Stimulated activated CD4-positive, alpha-beta T cell treated with anti-CD3 and anti-CD28 coated beads, Interleukin-1b, Interleukin-23, amount 100 ng/mL, for 4 hours (primary cell): Measurements from ENCODE around the gene MUC5B.
"Not testable (repeated sequence)": the region's sequence is repeated elsewhere in the genome, so short reads cannot be mapped to it uniquely, and the experiment has no call there.

Experiments used
- DNase-seq, 2 donors: peaks; one replicate each; pipeline ENCODE4 v3.0.0-alpha.2; 2020; ENCODE audit warnings: low read depth in 2 of 2

Gene MUC5B

GRCh38 chr11:1266976-1267375 is 44.1 kb downstream of the MUC5B start:
- DNase-seq, result not testable (repeated sequence)

DNA sequence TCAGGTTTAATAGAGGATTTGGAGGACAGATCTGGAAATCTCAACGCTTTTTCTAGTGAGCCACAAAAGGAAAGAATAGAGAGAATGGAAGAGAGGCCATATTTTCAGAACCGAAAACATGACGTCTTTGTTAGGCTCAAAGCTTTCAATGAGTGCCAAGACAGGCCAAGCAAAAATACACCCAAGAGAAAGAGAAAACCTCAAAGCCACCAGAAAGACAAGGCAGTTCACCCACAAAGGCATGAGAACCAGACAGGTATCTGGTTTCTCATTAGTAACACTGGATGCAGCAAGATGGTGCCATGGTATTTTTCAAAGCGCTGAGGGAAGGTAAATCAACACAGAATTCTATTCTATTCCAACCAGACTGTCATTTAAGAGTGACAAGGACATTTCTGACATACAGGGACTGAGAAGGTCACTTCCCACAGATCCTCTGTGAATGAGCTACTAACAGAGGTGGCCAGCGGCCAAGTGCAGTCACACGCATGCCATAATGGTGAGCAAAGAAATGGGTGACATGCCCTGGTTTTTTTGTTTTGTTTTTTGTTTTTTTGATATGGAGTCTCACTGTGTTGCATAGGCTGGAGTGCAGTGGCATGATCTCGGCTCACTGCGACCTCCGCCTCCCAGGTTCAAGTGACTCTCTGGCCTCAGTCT is 44.7 kb downstream of the MUC5B start:
- DNase-seq, result no peak

GRCh38 chr11:1269957-1270356 is 47.1 kb downstream of the MUC5B start:
- no peak for DNase-seq

DNA sequence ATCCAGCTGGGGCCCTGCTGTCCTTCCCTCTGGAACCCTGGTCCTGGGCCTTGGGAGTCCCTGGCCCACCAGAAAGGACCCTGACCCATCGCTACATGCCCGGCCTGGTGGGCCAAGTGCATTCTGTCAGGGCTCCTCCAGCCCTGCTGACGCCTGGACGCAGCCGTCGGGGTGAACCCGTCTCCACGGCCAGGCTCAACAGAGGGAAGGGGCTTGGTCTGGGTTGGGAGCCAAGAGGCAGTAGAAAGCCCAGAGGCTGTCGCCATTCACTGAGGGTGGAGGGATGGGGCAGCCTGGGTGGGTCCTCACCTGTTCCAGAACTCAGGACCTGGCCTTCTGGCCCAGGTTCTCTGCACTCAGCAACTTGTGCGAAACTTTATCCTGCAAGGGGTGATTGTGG is 47.6 kb downstream of the MUC5B start:
- DNase-seq, result no peak

DNA sequence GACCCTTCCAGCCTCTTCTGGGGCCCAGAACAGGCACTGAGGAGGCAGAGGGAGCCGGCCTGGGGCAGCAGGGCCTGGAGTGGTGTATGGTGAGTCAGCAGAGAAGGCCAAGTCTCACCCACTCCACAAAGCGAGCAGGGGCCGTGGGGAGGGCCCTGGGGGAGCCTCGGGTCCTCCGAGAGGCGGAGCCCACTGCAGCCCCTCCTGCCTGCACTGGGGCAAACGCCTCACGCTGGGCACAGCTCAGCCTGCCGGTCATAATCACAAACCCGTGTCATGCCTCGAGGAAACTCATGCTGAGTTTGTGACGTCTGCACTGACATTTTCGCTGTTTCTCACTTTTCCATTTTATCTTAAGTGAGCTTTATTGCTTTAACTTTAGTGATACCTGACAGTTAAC is 48.1 kb downstream of the MUC5B start:
- DNase-seq, result no peak

- DNase-seq, result no peak
Observed at GRCh38 chr11:1271406-1271805, 48.5 kb downstream of the MUC5B start.

GRCh38 chr11:1271927-1272326 is 49.1 kb downstream of the MUC5B start:
- DNase-seq, result no peak

DNA sequence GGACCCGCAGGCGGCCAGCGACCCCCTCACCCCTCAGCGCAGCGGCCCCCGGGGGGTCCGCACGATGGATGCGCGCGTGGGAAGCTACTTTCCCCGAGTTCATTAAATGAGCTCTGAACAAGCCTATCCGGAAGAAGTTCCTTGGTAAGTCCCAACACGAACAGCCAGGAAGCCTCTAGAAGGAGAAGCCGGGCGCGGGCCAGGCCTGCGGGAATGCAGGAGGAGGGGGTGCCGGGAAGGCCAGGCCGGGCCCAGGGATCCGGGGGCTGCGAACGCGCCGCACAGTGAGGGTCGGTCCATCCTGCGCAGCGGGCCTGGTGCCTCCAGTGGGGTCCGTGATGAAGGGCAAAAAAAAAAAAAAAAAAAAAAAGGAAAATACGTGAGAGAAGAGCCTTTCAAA is 49.7 kb downstream of the MUC5B start:
- DNase-seq, result no peak

- DNase-seq, result no peak
Observed at GRCh38 chr11:1274501-1274900, 51.6 kb downstream of the MUC5B start.

DNA sequence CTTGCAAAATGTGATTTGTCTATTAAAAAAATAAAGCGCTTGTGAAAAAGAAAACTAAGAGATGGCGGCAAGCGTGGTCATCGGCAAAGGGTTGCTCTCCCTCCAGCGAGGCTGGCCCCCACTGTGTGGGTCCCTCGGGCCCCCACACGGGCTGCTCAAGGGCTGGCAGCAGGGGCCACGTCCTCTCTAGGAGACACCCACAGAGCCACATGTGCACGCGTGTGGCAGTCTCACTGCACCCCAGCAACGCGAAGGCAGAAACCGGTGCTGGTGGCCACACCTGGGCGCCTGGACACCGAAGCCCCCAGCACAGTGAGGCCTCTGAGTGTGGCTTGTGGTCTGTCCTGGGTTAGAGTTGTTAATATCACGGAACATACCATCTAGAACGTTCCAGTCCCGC is 52.2 kb downstream of the MUC5B start:
- no peak for DNase-seq

- DNase-seq, result no peak
Observed at GRCh38 chr11:1276041-1276790, 53.4 kb downstream of the MUC5B start.

DNA sequence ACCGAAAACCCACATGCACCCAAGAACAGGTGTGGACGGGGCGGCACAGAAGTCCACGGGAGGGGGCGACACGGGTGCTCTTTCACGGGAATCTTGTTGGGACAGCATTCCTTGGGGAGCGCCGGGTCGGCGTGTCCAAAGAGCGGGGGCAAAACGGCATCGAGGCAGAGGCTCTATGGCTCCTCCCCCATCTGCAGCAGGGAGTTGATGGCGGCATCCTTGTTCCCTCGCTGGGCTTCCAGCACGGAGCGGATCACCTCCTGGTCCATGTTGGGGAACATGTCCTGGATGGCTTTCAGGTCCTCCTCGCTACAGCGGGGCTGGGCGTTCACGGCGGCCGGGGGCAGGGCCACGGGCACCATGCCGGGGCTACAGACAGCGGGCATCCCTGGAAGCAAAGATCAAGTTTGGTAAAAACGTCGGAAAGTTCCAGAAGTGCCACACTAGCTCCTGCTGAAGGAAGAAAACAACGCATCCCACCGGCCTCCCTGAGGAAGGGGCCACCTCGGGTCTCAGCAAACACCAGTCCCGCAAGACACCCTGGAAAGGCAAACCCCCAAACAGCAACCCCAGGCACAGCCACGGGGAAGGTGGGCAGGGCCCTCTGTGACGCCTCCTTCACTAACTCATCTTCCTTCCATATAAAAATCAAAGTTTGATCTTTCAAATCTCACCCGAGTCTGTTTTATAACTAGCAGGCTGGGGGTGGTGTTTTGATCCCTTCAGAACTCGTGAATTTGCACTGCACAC is 54.2 kb downstream of the MUC5B start:
- no peak for DNase-seq

DNA sequence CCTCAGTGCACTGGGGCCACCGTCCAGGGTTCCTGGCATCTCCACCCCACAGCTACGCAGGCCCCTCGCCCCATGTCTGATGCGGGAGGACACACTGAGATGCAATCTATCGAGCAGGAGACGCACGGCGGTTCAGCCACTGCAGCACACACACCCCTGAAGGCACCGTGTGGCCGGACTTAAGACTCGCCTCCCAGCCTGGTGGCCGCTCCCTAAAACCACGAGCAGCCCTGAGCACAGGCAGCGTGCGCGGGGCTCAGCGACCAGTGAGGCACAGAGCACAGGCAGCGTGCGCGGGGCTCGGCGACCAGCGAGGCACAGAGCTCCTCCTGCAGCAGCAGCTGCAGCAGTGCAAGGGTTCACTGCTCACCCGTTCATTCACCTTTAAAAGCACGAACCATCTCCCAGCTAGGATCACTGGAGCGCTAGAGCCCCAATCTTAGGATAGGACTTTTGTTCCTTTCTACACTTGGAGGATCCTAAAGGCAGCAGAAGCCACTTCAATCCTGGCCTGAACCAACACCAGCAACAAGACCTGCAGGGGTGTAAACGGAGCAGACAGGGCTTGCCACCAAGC is 55.2 kb downstream of the MUC5B start:
- no peak for DNase-seq

GRCh38 chr11:1278766-1279673 is 56.2 kb downstream of the MUC5B start:
- DNase-seq, result no peak

DNA sequence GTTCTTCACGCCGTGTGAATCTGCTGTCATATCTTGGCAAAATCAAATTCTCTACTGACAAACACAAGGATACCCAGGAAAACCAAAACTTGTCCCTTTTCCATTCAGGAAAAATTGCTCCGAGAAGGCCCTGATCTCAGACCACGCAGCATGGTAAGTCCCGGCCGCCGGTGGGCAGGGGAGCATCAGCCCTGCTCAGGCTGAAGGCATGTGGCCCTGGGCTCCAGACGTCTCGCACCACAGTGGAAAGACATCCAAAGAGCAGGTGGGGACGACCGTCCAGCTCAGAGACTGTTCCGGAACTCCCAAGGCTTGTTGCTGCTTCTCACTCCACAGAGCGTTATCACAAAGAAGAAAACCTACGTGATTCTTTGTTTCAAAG is 56.8 kb downstream of the MUC5B start:
- DNase-seq, result no peak

DNA sequence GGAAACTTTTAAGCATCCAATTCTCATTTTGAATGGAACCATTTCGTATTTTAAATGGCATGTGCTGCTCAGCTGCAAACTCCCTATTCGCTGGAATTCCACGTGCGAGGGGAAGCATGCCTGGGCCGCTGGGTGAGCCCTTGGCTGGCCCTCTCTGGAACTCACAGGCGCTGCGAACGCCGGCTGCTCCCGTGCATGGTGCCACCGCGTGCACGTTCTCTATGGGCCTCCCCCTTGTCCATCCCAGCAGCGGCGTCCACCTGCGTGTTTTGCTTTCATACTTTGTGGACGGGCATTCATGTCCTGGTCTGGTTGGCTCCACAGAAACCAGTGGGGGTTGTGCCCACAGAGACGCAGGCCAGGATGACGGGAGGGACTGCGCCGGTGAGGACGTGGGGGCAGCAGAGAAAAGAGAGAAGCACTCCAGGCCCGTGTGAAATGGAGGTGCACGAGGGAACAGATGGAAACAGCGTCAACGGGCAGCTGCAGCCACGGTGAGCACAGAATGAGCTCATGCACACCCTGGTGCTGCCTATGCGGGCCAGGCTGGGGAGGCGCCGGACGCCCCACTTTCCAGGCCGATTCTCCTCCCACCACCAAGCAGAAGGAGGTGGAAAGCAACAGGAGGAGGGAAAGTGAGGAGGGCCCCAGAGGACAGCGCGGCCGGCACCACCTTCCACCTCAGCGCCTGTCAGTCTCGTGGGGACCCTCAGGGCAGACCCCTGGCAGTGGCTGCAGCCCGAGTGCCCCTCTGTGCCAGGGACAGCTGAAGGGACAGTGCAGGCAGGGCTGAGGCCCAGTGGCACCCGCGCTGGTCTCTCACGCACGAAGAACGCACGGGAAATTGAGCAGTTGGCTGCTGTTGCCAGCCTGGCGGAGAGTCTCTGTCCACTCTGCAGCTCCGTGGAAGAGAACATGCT is 57.5 kb downstream of the MUC5B start:
- no peak for DNase-seq

DNA sequence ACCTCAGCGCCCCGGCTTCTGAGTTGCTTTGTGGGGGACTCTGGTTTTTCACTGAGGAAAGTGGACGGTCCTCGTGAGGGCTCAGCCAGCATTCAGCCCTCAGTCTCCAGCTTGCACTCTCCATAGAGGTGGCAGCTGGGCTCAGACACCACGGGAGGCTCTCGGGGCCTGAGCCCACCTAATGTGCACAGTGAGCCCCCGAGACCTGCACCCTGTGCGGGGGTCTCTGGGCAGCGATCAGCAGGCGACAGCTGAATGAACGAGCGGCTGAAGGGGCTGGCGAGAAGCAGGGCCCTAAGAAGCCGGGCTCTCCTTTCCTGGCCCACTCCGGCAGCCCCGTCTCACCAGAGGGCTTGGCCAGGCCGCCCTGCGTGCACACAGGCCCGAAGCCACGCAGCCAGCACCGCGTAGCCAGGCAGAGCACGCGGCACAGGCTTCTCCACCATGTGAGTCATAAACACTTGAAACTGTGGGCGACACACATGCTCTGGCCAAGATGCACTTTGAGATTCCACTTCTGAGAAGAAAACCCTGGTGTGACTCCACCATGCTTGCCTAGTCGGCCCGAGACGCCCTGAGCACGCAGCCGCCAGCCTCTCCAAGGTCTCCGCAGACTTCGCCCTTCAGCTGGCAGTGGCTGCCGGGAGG is 58.6 kb downstream of the MUC5B start:
- DNase-seq, result no peak

GRCh38 chr11:1281974-1282365 is 59.1 kb downstream of the MUC5B start:
- DNase-seq, result no peak

DNA sequence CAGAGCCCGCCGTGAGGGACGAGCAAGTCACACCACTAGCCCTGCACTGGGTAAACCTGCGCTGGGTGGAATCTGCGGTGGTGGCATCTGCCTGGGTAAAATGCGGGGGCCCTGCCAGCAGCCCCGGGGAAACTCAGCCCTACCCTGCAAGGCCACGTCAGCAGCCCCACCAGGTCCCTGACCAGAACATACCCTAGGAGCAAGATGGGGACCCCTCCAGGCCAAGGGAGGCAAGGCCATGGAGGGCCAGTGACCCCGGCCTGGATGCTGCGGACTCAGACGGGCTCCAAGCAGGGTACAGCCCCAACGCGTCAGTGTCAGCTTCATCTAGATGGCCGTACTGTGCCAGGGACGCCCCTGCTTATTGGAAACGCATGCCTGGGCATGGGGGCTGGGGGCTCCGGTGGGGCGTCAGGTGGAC is 60.2 kb downstream of the MUC5B start:
- no peak for DNase-seq

DNA sequence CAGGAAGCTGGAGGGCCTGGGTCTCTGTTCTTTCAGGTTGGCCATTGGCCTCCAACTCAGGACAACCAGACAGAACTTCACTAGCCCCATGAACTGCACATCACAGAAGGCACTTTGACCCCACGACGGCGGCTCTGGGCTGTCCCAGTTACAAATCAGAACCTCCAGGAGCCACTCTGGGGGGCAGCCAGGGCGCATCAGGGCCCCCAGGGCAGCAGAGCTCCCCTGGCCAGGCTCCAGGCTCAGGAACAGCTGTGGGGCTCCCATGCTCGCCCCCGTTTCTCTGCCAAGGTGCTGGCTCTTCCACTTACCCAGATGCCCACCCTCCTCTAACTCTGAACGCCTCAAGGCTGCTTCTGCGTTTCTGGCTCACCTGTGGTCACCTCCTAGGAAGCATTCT is 61.0 kb downstream of the MUC5B start:
- no peak for DNase-seq
